CD4-positive, alpha-beta T cell treated with Interleukin-4 for 1 hour (primary cell): ENCODE data around the gene RGS7BP.
"Not testable (repeated sequence)": the region's sequence is repeated elsewhere in the genome, so short reads cannot be mapped to it uniquely, and the experiment has no call there.

Source experiments
- DNase-seq, 2 donors: peaks; one replicate each; pipeline ENCODE4 v3.0.0-alpha.2; 2020 to 2022

RGS7BP gene

GRCh38 chr5:64505769-64506566, at the start of gene RGS7BP:
Gene RGS7BP (plus strand): TSS chr5:64506015. CDS start chr5:64506625, 610 bp downstream.
- no peak for DNase-seq

- no peak for DNase-seq
Observed at GRCh38 chr5:64457846-64458245, 48.0 kb upstream of the RGS7BP start.

DNA sequence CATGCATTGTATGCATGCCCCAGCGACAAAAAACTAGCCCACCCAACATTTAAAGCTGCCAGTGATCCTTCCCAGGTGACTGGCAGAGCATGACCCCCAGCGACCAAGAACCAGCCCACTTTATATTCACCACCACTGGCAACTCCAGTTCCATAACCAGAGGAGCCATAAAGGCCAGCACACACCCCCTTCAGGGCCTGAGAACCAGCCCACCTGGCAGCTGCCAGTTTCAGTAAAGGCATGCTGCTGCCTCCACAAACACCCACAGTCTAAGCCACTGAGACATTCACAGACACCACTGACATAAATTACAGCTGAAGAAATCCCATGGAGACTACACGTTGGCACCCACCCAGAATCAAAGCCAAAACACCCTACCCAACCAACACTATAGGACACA, 46.9 kb upstream of the RGS7BP start:
- no peak for DNase-seq

- no peak for DNase-seq
Observed at GRCh38 chr5:64462391-64462790, 43.4 kb upstream of the RGS7BP start.

DNA sequence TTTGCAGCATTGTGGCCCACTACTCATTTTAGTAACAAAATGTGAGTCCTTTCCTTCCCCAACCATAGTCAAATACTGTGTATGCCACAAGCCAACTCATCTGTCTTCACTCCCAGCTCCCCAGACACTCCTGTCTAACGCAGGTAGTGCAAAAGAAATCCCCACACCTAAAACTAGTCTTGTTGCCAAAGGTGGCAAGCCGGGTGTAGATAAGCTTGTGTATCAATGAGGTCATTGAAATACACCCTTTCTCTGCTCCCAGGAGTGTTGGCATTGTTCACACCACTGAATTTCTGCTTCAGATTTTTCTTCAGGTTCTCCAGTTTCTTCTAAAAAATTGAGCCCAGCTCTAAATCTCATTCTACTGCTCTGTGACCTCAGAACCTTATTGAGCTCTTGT, 19.7 kb upstream of the RGS7BP start:
- no peak for DNase-seq

DNA sequence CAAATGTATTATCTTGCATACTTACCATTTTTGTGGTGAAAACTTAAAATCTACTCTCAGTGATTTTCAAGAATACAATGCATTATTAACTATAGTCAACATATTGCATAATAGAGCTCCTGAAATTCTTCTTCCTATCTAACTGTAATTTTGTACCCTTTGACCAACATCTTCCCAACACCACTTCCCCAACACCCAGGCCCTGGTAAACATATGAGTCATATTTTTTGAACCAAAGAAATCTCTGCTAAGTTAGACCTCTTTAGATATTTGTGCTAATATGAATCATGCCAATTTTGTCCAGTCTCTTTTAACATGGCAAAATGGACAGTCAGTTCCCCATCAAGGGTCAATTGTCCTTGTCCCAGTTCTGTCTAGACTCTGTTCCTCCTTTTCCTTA, 18.5 kb upstream of the RGS7BP start:
- no peak for DNase-seq

DNA sequence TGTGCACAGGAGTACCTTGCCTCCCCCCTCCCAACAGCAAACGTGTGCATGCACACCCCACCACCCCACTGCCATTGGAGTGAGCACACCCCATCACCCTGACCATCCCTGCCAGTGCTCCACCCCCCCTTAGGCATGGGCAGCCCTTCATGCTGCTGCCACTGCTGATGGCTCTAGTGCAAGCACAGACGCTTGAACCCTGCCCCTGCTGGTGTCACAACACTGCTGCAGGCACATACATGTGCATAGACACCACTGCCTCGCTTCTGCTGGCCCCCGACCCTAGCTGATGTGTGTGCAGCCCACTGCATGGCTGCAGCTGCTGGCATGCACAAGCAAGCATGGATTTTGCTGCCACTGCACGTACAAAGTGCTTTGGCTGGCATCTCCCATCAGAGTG, 16.0 kb upstream of the RGS7BP start:
- DNase-seq = no peak

DNA sequence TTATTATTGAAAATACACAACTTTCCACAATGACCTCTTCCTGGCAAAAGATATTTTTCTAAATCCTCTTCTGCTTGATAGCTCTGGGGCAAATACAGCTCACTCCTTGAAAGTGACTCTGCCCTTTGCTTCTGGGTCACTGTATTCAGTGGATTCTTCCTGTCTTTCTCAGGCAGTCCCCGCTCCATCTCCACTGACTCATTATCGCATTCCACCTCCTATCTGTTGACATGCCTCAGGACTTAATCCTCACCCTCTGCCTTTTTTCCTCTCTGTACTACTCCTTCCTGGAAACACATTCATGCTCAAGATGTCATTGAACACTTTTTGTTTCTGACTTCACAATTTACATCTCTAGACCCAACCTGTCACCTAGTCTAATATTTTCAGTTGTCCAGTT, 8.4 kb upstream of the RGS7BP start:
- DNase-seq = no peak

- DNase-seq = no peak
Observed at GRCh38 chr5:64502196-64502595, 3.6 kb upstream of the RGS7BP start.

- DNase-seq = no peak
Observed at GRCh38 chr5:64506567-64507263, 900 bp downstream of the RGS7BP start.

- no peak for DNase-seq
Observed at GRCh38 chr5:64507264-64507605, 1.4 kb downstream of the RGS7BP start.

- DNase-seq = no peak
Observed at GRCh38 chr5:64509828-64510227, 4.0 kb downstream of the RGS7BP start.

- DNase-seq = no peak
Observed at GRCh38 chr5:64513492-64513891, 7.7 kb downstream of the RGS7BP start.

- no peak for DNase-seq
Observed at GRCh38 chr5:64514612-64515011, 8.8 kb downstream of the RGS7BP start.

DNA sequence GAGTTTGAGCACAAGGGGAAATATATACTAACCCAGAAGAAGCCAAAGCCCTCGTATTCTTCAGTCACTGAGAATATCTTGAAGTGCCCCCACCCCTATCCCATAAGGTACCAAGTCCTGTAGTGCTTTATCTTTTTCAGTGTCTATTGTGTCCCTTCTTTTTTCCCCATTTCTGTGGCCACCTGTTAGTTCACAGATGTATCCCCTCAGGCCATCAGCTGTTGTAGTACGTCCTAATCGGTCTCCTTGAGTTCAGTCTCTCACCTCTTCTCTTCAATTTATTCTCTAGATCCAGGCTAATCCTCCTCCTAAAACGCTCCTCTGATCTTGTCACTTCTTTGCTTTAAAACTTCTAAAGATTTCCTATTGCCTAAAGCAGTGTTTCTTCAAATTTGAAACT, 10.4 kb downstream of the RGS7BP start:
- no peak for DNase-seq

DNA sequence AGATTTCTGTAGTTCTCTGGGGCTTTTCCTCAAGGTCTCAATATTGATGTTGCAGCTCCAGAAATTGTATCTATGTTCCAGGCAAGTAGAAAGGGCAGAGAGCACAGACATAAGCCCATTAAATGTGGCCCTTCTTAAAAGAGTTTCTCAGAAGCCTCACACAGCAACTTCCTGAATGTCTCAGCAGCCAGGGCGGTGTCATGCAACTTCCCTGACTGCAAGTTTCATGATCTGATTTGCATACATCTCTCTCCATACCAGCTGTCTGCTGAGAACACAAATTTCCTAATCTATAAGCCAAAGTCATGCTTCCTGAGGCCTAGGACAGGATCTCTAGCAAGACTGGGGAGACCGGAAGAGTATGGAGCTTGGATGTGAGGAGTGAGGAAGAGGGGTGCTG, 13.0 kb downstream of the RGS7BP start:
- no peak for DNase-seq

DNA sequence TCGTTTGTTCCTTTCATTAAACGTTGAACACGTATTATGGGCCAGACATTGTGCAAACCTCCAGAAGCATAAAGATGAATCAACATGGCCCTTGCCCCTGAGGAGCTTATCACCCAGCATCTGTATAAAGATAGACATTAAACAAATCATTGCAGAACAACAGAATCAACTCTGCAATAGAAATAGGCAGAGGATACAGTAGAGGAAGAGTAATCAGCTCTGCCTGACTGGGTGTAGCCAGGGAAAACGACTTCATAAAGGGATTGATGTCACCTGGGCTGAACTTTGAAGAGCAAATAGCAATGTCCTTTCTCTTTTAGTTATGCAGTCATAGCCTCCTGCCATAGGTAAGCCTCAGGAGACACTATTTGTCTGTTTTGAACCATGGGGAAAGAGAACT, 13.4 kb downstream of the RGS7BP start:
- DNase-seq = no peak

- DNase-seq = no peak
Observed at GRCh38 chr5:64526734-64527439, 21.1 kb downstream of the RGS7BP start.

DNA sequence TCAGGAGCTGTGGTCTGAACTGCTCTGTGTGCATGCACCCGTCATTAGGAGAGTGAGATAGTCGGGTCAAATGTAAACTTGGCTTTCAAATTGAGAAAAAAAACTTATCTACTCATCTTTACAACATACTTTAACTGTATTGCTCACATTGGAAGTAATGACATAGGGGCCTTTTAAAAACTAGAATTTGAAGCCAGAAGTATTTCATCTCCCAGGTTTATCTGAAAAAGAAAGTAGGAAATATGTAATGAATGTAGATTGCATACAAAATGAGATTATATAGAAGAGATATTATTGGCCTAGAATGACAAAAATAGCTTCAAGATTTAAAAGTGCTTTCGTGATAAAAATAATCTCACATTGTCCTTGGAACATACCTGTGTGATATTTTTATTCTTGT, 24.3 kb downstream of the RGS7BP start:
- no peak for DNase-seq

- no peak for DNase-seq
Observed at GRCh38 chr5:64532212-64532611, 26.4 kb downstream of the RGS7BP start.

DNA sequence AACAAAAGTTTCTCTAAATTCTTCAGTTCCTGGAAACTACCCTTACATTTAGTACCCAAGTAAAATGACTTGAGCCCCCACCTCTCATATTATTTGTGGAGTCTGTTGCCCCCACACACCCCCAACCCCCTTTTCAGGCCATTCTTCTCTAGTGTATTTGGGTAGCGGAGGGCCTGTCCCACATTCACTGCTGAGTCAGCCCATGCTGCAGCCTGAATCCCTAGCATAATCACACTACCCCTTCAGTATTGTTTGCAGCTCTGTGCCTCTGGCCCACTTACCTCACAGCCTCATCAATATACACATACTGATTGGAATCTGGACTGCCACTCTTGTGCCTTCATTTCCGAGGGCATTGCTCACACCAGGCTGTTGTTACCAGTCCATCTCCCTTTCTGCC, 26.8 kb downstream of the RGS7BP start:
- no peak for DNase-seq

DNA sequence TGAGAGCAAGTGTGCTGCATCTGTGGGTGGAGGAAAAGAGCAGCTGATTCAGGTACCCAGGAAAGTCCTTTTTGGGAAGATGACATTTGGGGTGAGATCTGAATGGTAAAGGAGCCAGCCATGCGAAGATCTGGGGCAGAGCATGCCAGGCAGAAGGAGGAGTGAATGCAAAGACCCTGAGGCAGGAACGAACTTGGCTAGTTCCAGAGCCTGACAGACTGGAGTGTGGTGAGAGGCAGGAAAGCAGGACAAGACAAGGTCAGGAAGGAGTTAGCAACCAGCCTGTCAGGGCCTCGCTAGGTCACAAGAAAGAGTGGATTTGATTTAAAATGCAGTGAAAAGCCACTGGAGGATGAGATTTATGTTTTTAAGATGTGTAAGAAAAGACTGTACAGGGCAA, 28.2 kb downstream of the RGS7BP start:
- no peak for DNase-seq

DNA sequence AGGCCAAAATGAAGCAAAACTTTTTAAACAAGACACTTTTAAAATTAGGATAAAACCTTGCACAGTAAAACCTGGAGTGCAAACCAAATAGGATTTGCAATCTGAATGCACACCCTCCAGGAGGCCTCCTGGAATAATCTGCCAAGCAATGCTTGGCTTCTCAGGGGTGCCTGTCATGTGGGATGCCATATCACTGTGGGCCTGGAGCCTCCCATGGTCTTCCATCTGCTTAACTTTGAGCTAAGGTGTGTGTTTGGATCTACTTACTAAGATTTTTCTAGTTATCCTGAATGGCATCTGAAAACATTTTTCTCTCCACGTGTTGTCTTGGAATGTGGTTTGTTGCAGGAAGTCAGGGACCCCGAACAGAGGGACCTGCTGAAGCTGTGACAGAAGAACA, 52.1 kb downstream of the RGS7BP start:
- no peak for DNase-seq

- DNase-seq = not testable (repeated sequence)
Observed at GRCh38 chr5:64558641-64559040, 52.8 kb downstream of the RGS7BP start.
